ENCODE results near the gene METAP1. TPM values are rescaled to one million over a fixed set of nuclear protein-coding genes. Genes with fewer than 3 reads are reported as not detected.

Gene METAP1
- total RNA-seq, 1 donor, result 52.8 TPM

DNA sequence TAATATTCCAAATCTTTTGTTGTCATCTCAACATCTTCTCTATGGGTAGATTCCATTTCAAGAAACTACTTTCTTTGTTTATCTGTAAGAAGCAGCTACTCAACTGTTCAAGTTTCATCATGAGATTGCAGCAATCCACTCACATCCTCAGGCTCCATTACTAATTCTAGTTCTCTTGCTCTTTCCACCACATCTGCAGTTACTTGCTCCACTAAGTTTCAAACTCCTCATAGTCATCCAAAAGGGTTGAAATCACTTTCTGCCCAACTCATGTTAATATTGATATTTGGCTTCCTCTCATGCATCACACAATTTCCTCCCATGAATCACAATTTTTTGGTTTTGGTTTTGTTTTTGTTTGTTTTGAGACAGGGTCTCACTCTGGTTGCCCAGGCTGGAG is 57.4 kb downstream of the METAP1 start:
- Histone ChIP-seq H3K27me3 (ENCODE audit: insufficient read depth, low read length) (no peaks in the 10 kb centered on the region), H2AFZ (ENCODE audit: low read length) (no peak overlapping the region), H3K4me2 (ENCODE audit: insufficient read depth, low read length) (no peak overlapping the region), H3K4me3 (ENCODE audit: insufficient read depth, low read length) (no peak overlapping the region), H4K20me1 (ENCODE audit: insufficient read depth, low read length) (no peaks in the 10 kb centered on the region), H3K27ac (ENCODE audit: low read depth, low read length) (no peak overlapping the region), H3K36me3 (ENCODE audit: insufficient read depth, low read length) (peaks cover 42% of the 10 kb centered on the region), H3K4me1 (ENCODE audit: insufficient read depth, low read length) (peaks cover 6% of the 10 kb centered on the region), H3K79me2 (ENCODE audit: insufficient read depth, low read length) (no peaks in the 10 kb centered on the region), H3K9me3 (ENCODE audit: low read depth, low read length) (no peaks in the 10 kb centered on the region)
- TF ChIP-seq, protein P1, sequence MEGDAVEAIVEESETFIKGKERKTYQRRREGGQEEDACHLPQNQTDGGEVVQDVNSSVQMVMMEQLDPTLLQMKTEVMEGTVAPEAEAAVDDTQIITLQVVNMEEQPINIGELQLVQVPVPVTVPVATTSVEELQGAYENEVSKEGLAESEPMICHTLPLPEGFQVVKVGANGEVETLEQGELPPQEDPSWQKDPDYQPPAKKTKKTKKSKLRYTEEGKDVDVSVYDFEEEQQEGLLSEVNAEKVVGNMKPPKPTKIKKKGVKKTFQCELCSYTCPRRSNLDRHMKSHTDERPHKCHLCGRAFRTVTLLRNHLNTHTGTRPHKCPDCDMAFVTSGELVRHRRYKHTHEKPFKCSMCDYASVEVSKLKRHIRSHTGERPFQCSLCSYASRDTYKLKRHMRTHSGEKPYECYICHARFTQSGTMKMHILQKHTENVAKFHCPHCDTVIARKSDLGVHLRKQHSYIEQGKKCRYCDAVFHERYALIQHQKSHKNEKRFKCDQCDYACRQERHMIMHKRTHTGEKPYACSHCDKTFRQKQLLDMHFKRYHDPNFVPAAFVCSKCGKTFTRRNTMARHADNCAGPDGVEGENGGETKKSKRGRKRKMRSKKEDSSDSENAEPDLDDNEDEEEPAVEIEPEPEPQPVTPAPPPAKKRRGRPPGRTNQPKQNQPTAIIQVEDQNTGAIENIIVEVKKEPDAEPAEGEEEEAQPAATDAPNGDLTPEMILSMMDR (IDR thresholded peaks at IDR 0.05; ENCODE audit: extremely low read depth, low read depth, low read length), result no peak
- DNase-seq (ENCODE audit: insufficient read length, low spot score, missing footprints), result no peak

DNA sequence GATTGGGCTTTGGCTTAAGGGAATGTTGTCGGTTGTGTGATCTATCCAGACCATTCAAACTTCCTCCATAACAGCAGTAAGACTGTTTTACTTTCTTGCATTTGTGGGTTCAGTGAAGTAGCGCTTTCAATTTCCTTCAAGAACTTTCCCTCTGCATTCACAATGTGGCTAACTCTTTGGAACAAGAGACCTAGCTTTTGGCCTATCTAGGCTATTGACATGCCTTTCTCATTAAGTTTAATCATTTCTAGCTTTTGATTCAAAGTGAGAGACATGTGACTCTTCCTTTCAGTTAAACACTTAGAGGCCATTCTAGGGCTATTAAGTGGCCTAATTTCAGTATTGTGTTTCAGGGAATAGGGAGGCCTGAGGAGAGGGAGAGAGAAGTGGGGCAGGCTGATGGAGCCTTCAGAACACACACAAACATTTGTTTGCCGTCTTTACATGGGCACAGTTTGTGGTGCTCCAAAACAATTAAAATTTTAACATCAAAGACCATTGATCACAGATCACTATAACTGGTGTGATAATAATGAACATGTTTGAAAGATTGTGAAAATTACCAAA is 59.0 kb downstream of the METAP1 start:
- DNase-seq (ENCODE audit: insufficient read length, low spot score, missing footprints), result no peak
- Histone ChIP-seq H3K36me3 (ENCODE audit: insufficient read depth, low read length) (peaks cover 39% of the 10 kb centered on the region), H2AFZ (ENCODE audit: low read length) (no peak overlapping the region), H3K79me2 (ENCODE audit: insufficient read depth, low read length) (no peaks in the 10 kb centered on the region), H4K20me1 (ENCODE audit: insufficient read depth, low read length) (no peaks in the 10 kb centered on the region), H3K27ac (ENCODE audit: low read depth, low read length) (no peak overlapping the region), H3K9me3 (ENCODE audit: low read depth, low read length) (no peaks in the 10 kb centered on the region), H3K4me2 (ENCODE audit: insufficient read depth, low read length) (no peak overlapping the region), H3K4me3 (ENCODE audit: insufficient read depth, low read length) (no peak overlapping the region), H3K27me3 (ENCODE audit: insufficient read depth, low read length) (no peaks in the 10 kb centered on the region), H3K4me1 (ENCODE audit: insufficient read depth, low read length) (peaks cover 12% of the 10 kb centered on the region)
- TF ChIP-seq, protein P1 (IDR thresholded peaks at IDR 0.05; ENCODE audit: extremely low read depth, low read depth, low read length), result no peak

GRCh38 chr4:99058228-99058627 is 62.7 kb downstream of the METAP1 start:
- no peaks in the 10 kb centered on the region for H4K20me1 ChIP-seq (ENCODE audit: insufficient read depth, low read length)

DNA sequence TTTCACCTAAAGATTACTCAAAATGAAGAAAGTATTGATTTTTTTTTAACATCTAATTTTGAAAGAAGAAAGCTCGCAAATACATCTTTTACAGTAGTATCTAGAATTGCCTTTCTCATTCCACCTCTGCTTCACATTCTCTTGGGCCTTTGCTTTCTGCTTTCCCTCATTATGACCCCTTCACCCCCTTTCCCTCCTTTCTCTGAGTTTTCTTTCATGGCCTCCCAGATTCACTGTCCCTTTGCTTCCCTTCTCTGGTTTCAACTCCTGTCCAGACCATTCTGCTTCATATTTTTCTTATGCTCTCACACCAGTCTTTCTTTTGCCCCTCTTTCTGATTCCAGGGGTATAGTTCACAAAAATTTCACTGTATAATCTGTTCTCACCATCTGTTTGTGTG is 64.0 kb downstream of the METAP1 start:
- H3K4me2 ChIP-seq (ENCODE audit: insufficient read depth, low read length), result peak overlapping the region; percentile 65
- no peaks in the 10 kb centered on the region for H3K27me3 ChIP-seq (ENCODE audit: insufficient read depth, low read length)
- peaks cover 26% of the 10 kb centered on the region for H3K36me3 ChIP-seq (ENCODE audit: insufficient read depth, low read length)
- peak overlapping the region; percentile 78 for H3K27ac ChIP-seq (ENCODE audit: low read depth, low read length)
- no peaks in the 10 kb centered on the region for H3K9me3 ChIP-seq (ENCODE audit: low read depth, low read length)
- no peaks in the 10 kb centered on the region for H4K20me1 ChIP-seq (ENCODE audit: insufficient read depth, low read length)
- H2AFZ ChIP-seq (ENCODE audit: low read length), result peak overlapping the region; percentile 26
- H3K4me3 ChIP-seq (ENCODE audit: insufficient read depth, low read length), result peak overlapping the region; percentile 17
- DNase-seq (ENCODE audit: insufficient read length, low spot score, missing footprints), result no peak
- H3K4me1 ChIP-seq (ENCODE audit: insufficient read depth, low read length), result peaks cover 21% of the 10 kb centered on the region
- no peaks in the 10 kb centered on the region for H3K79me2 ChIP-seq (ENCODE audit: insufficient read depth, low read length)
- TF ChIP-seq, protein P1 (IDR thresholded peaks at IDR 0.05; ENCODE audit: extremely low read depth, low read depth, low read length), result no peak

More at GRCh38 chr4:99058228-99058627, 62.7 kb downstream of the METAP1 start:
- Histone ChIP-seq H3K4me1 (ENCODE audit: insufficient read depth, low read length) (peaks cover 21% of the 10 kb centered on the region), H3K36me3 (ENCODE audit: insufficient read depth, low read length) (peaks cover 23% of the 10 kb centered on the region), H3K9me3 (ENCODE audit: low read depth, low read length) (no peaks in the 10 kb centered on the region), H3K4me3 (ENCODE audit: insufficient read depth, low read length) (no peak overlapping the region), H3K27me3 (ENCODE audit: insufficient read depth, low read length) (no peaks in the 10 kb centered on the region), H3K4me2 (ENCODE audit: insufficient read depth, low read length) (no peak overlapping the region), H3K27ac (ENCODE audit: low read depth, low read length) (no peak overlapping the region), H3K79me2 (ENCODE audit: insufficient read depth, low read length) (no peaks in the 10 kb centered on the region), H2AFZ (ENCODE audit: low read length) (no peak overlapping the region)
- DNase-seq (ENCODE audit: insufficient read length, low spot score, missing footprints), result no peak
- TF ChIP-seq, protein P1 (IDR thresholded peaks at IDR 0.05; ENCODE audit: extremely low read depth, low read depth, low read length), result no peak
